AG10803 (cell line): ENCODE measurements around the gene CDH1.
A peak's percentile ranks its signal among the peaks of the same experiment; 100 is the strongest.

Source experiments
- DNase-seq: peaks from one replicate; pipeline ENCODE4 v3.0.0; 2010; ENCODE audit warnings: low read depth
- H3K4me3 ChIP-seq: 2 replicates; pipeline ENCODE4 v1.5.1; 2011; ENCODE audit warnings: mild to moderate bottlenecking, low read length, control low read depth
- TF ChIP-seq, protein P1 (sequence below): conservative IDR thresholded peaks from 2 replicates; pipeline ENCODE4 v1.5.1; 2011; ENCODE audit warnings: mild to moderate bottlenecking, low read length, control low read depth, inconsistent platforms

CDH1 gene

DNA sequence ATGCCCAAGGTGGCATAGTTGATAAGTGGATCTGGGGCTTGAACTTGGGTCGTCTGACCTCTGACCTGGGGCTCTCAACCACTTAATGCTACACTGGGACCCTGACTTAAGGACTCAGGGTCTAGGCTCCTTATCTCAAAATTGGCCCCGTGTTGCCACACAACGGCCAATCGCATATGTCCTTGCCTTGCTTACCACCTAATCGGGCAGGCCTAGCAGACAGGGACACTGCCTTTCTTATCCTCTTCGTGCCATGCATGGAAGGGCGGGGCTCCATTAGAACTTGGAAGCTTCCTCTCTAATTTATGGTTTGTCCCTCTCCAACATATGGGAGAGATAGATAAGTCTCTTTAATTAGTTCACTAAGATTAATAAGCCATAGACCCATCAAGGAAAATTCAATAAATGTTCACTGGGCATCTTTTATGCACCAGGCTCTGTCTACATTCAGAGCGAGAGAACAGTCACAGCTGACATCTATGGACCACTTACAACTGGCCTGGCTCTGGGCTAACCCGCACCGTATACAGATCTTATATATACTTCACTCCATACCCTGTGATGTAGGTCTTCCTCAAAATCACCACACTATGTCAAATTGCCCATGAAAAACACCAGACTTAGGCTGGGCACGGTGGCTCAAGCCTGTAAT lies 35.1 kb downstream of the CDH1 start:
- TF ChIP-seq, protein P1, sequence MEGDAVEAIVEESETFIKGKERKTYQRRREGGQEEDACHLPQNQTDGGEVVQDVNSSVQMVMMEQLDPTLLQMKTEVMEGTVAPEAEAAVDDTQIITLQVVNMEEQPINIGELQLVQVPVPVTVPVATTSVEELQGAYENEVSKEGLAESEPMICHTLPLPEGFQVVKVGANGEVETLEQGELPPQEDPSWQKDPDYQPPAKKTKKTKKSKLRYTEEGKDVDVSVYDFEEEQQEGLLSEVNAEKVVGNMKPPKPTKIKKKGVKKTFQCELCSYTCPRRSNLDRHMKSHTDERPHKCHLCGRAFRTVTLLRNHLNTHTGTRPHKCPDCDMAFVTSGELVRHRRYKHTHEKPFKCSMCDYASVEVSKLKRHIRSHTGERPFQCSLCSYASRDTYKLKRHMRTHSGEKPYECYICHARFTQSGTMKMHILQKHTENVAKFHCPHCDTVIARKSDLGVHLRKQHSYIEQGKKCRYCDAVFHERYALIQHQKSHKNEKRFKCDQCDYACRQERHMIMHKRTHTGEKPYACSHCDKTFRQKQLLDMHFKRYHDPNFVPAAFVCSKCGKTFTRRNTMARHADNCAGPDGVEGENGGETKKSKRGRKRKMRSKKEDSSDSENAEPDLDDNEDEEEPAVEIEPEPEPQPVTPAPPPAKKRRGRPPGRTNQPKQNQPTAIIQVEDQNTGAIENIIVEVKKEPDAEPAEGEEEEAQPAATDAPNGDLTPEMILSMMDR: no peak
- H3K4me3 ChIP-seq: no peak overlapping the region
- DNase-seq: no peak

- H3K4me3 ChIP-seq: no peak overlapping the region
- TF ChIP-seq, protein P1: no peak
- no peak for DNase-seq
These were observed 35.8 kb downstream of the CDH1 start for GRCh38 chr16:68772871-68773270.

DNA sequence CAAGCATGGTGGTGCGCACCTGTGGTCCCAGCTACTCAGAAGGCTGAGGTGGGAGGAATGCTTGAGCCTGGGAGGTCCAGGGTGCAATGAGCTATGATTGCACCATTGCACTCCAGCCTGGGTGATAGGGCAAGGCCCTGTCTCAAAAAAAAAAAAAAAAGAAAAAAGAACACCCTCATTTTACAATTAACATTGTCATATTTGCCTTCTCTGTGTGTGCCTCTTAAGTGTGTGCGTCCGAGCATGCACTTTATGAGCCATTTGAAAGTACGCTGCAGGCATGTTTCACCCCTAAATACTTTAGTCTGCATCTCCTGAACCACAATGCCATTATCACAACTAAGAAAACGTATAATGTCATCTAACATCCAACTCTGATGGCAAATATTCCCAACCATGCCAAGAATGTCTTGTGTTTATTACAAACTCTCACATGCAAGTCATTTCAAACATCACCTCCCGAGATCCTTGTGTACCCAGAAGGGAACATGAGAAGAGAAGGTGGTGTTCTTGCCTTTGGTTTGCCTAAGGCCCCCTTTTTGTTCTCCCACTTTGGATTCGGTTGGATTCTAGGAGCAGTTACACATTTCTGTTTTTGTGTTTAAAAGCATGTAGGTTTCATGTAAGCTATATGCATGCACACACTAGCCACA lies 38.0 kb downstream of the CDH1 start:
- H3K4me3 ChIP-seq: no peak overlapping the region
- TF ChIP-seq, protein P1: no peak
- DNase-seq: no peak

- H3K4me3 ChIP-seq: no peak overlapping the region
- DNase-seq: peak; percentile 13
- TF ChIP-seq, protein P1: no peak
These were observed 39.9 kb downstream of the CDH1 start for GRCh38 chr16:68776821-68777485.

GRCh38 chr16:68778551-68779231 lies 41.6 kb downstream of the CDH1 start:
- DNase-seq: no peak
- no peak overlapping the region for H3K4me3 ChIP-seq
- TF ChIP-seq, protein P1: no peak

GRCh38 chr16:68779891-68780290 lies 42.8 kb downstream of the CDH1 start:
- no peak for DNase-seq
- TF ChIP-seq, protein P1: no peak
- no peak overlapping the region for H3K4me3 ChIP-seq
